ENCODE results near the gene WDFY3. TPM values are rescaled to one million over a fixed set of nuclear protein-coding genes. Genes with fewer than 3 reads are reported as not detected.
A peak's percentile ranks its signal among the peaks of the same experiment; 100 is the strongest.

The WDFY3 gene
- total RNA-seq, 1 donor from 2014 or later, result 89.5 TPM

DNA sequence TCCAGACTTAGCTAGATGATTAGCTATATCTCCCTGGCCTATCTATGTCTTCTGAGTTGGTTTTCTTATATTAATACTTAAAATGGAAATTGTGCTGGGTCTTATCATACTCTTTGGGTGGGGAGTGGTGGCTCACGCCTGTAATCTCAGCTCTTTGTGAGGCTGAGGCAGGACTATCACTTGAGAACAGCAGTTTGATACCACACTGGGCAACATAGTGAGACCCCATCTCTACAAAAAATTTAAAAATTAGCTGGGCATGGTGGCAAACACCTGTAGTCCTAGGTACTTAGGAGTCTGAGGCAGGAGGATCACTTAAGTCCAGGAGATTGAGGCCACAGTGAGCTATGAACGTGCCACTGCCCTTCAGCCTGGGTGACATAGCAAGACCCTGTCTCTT, 30.4 kb downstream of the WDFY3 start:
- Mint-ChIP-seq H3K4me1 (ENCODE audit: low read depth, unreplicated experiment) (peaks cover 37% of the 10 kb centered on the region), H3K27me3 (ENCODE audit: low read depth, unreplicated experiment) (no peaks in the 10 kb centered on the region)

DNA sequence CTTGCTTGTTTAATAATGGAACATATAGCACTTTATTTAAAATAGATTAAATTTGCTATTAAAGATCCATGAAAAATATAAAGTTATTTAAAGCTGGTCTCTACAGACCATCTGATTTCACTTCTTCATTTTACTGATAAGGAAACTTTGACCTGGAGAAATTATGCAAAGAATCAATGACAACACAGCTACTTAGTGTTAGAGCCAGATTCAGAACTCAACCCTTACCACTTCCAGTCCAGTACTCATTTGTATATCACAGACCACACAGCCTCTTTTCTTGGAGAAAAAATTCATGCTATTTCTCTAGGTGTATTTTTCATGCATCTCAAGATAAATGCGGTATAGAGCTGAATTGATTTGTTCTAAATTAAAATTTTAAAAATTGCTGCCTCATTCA, 34.0 kb downstream of the WDFY3 start:
- no peaks in the 10 kb centered on the region for H3K27me3 ChIP-seq (ENCODE audit: insufficient read depth, low read length)
- peaks cover 20% of the 10 kb centered on the region for H3K4me1 Mint-ChIP-seq (ENCODE audit: low read depth, unreplicated experiment)
- H3K4me2 ChIP-seq (ENCODE audit: low read length), result no peak overlapping the region
- peaks cover 22% of the 10 kb centered on the region for H4K20me1 ChIP-seq (ENCODE audit: insufficient read depth, low read length)
- no peak overlapping the region for H3K27ac ChIP-seq (ENCODE audit: low read depth, low read length)
- H3K36me3 ChIP-seq (ENCODE audit: insufficient read depth, low read length), result no peaks in the 10 kb centered on the region
- H3K4me3 Mint-ChIP-seq (ENCODE audit: unreplicated experiment), result no peak overlapping the region
- FAIRE-seq (no peak), DNase-seq (ENCODE audit: low read depth) (no peak)
- H3K27ac Mint-ChIP-seq (ENCODE audit: unreplicated experiment), result peak overlapping the region; percentile 38
- TF ChIP-seq EZH2 (IDR thresholded peaks at IDR 0.05; ENCODE audit: insufficient read depth, low read length), result no peak
- TF ChIP-seq, protein P1, sequence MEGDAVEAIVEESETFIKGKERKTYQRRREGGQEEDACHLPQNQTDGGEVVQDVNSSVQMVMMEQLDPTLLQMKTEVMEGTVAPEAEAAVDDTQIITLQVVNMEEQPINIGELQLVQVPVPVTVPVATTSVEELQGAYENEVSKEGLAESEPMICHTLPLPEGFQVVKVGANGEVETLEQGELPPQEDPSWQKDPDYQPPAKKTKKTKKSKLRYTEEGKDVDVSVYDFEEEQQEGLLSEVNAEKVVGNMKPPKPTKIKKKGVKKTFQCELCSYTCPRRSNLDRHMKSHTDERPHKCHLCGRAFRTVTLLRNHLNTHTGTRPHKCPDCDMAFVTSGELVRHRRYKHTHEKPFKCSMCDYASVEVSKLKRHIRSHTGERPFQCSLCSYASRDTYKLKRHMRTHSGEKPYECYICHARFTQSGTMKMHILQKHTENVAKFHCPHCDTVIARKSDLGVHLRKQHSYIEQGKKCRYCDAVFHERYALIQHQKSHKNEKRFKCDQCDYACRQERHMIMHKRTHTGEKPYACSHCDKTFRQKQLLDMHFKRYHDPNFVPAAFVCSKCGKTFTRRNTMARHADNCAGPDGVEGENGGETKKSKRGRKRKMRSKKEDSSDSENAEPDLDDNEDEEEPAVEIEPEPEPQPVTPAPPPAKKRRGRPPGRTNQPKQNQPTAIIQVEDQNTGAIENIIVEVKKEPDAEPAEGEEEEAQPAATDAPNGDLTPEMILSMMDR (IDR thresholded peaks at IDR 0.05; ENCODE audit: insufficient read depth, low read depth, low read length), result no peak
- peaks cover 77% of the 10 kb centered on the region for H3K79me2 ChIP-seq (ENCODE audit: insufficient read depth, low read length)
- H3K4me3 ChIP-seq (ENCODE audit: insufficient read depth, low read depth, low read length), result no peak overlapping the region
- H3K9me3 Mint-ChIP-seq (ENCODE audit: unreplicated experiment), result no peaks in the 10 kb centered on the region
- H3K9me3 ChIP-seq (ENCODE audit: insufficient read depth, low read depth, low read length), result no peaks in the 10 kb centered on the region
- peaks cover 15% of the 10 kb centered on the region for H3K36me3 Mint-ChIP-seq (ENCODE audit: low read depth, unreplicated experiment)
- no peaks in the 10 kb centered on the region for H3K27me3 Mint-ChIP-seq (ENCODE audit: low read depth, unreplicated experiment)
- no peak overlapping the region for H3K9ac ChIP-seq (ENCODE audit: low read length)
- no peak overlapping the region for H2AFZ ChIP-seq (ENCODE audit: low read depth, low read length)
- peaks cover 3% of the 10 kb centered on the region for H3K4me1 ChIP-seq (ENCODE audit: insufficient read depth, low read length)

More for the DNA sequence above, 30.4 kb downstream of the WDFY3 start:
- TF ChIP-seq, protein P1 (IDR thresholded peaks at IDR 0.05; ENCODE audit: insufficient read depth, low read depth, low read length), result no peak
- TF ChIP-seq EZH2 (IDR thresholded peaks at IDR 0.05; ENCODE audit: insufficient read depth, low read length), result no peak
- Histone ChIP-seq H2AFZ (ENCODE audit: low read depth, low read length) (no peak overlapping the region), H3K36me3 (ENCODE audit: insufficient read depth, low read length) (no peaks in the 10 kb centered on the region), H3K4me1 (ENCODE audit: insufficient read depth, low read length) (peaks cover 20% of the 10 kb centered on the region), H3K27ac (ENCODE audit: low read depth, low read length) (no peak overlapping the region), H3K9me3 (ENCODE audit: insufficient read depth, low read depth, low read length) (no peaks in the 10 kb centered on the region), H3K4me2 (ENCODE audit: low read length) (no peak overlapping the region), H4K20me1 (ENCODE audit: insufficient read depth, low read length) (peaks cover 18% of the 10 kb centered on the region), H3K9ac (ENCODE audit: low read length) (no peak overlapping the region), H3K79me2 (ENCODE audit: insufficient read depth, low read length) (peaks cover 85% of the 10 kb centered on the region), H3K27me3 (ENCODE audit: insufficient read depth, low read length) (no peaks in the 10 kb centered on the region), H3K4me3 (ENCODE audit: insufficient read depth, low read depth, low read length) (no peak overlapping the region)
- Mint-ChIP-seq H3K27ac (ENCODE audit: unreplicated experiment) (no peak overlapping the region), H3K4me3 (ENCODE audit: unreplicated experiment) (no peak overlapping the region), H3K36me3 (ENCODE audit: low read depth, unreplicated experiment) (peaks cover 5% of the 10 kb centered on the region), H3K9me3 (ENCODE audit: unreplicated experiment) (no peaks in the 10 kb centered on the region)
- no peak for DNase-seq (ENCODE audit: low read depth)
- no peak for FAIRE-seq

DNA sequence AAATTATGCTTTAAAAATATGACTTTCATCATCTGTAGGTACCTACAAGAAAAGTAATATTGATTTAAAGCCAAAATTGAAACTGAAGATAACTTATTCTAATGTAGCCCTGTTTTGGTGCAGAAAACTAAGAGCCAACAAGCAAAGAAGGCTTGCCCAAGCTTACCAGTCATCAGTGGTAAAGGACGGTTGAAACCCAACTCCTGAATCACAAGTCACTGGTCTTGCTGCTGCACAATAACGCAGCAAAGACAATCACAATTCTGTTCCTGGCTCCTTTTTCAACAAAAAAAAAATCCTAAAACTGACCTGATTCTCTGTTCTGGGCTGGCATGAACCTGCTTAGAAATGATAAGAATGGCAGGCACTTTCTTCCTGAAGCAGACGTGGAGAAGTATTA, 34.5 kb downstream of the WDFY3 start:
- H4K20me1 ChIP-seq (ENCODE audit: insufficient read depth, low read length), result peaks cover 19% of the 10 kb centered on the region
- no peak overlapping the region for H3K27ac Mint-ChIP-seq (ENCODE audit: unreplicated experiment)
- TF ChIP-seq, protein P1 (IDR thresholded peaks at IDR 0.05; ENCODE audit: insufficient read depth, low read depth, low read length), result no peak
- TF ChIP-seq EZH2 (IDR thresholded peaks at IDR 0.05; ENCODE audit: insufficient read depth, low read length), result no peak

More for the DNA sequence above, 34.5 kb downstream of the WDFY3 start:
- Mint-ChIP-seq H3K36me3 (ENCODE audit: low read depth, unreplicated experiment) (peaks cover 19% of the 10 kb centered on the region), H3K9me3 (ENCODE audit: unreplicated experiment) (no peaks in the 10 kb centered on the region), H3K27me3 (ENCODE audit: low read depth, unreplicated experiment) (no peaks in the 10 kb centered on the region), H3K4me3 (ENCODE audit: unreplicated experiment) (no peak overlapping the region), H3K4me1 (ENCODE audit: low read depth, unreplicated experiment) (peaks cover 15% of the 10 kb centered on the region)
- H3K4me3 ChIP-seq (ENCODE audit: insufficient read depth, low read depth, low read length), result no peak overlapping the region
- no peaks in the 10 kb centered on the region for H3K36me3 ChIP-seq (ENCODE audit: insufficient read depth, low read length)
- no peaks in the 10 kb centered on the region for H3K4me1 ChIP-seq (ENCODE audit: insufficient read depth, low read length)
- DNase-seq (ENCODE audit: low read depth), result no peak
- FAIRE-seq, result no peak
- H3K27ac ChIP-seq (ENCODE audit: low read depth, low read length), result no peak overlapping the region
- H3K9me3 ChIP-seq (ENCODE audit: insufficient read depth, low read depth, low read length), result no peaks in the 10 kb centered on the region
- no peak overlapping the region for H3K9ac ChIP-seq (ENCODE audit: low read length)
- H2AFZ ChIP-seq (ENCODE audit: low read depth, low read length), result no peak overlapping the region
- H3K4me2 ChIP-seq (ENCODE audit: low read length), result no peak overlapping the region
- peaks cover 76% of the 10 kb centered on the region for H3K79me2 ChIP-seq (ENCODE audit: insufficient read depth, low read length)
- no peaks in the 10 kb centered on the region for H3K27me3 ChIP-seq (ENCODE audit: insufficient read depth, low read length)
